Ectodermal cell (in vitro differentiated cells): Measurements from ENCODE around the gene TBC1D2B.
"Not testable (repeated sequence)": the region's sequence is repeated elsewhere in the genome, so short reads cannot be mapped to it uniquely, and the experiment has no call there.

Experiments
- H3K27ac ChIP-seq: 2 replicates; pipeline ENCODE4 v1.7.0; 2013; ENCODE audit warnings: mild to moderate bottlenecking, low read depth, low read length; ENCODE audit not compliant: insufficient read depth, poor library complexity, severe bottlenecking
- H3K27me3 ChIP-seq: 2 replicates; pipeline ENCODE4 v1.7.0; 2013; ENCODE audit warnings: mild to moderate bottlenecking, low read length; ENCODE audit not compliant: insufficient read depth, control insufficient read depth, poor library complexity, severe bottlenecking
- H3K36me3 ChIP-seq: one replicate; pipeline ENCODE4 v1.7.0; 2013; ENCODE audit warnings: low read length; ENCODE audit not compliant: control insufficient read depth, insufficient read depth
- H3K4me1 ChIP-seq: one replicate; pipeline ENCODE4 v1.7.0; 2013; ENCODE audit warnings: low read length; ENCODE audit not compliant: control insufficient read depth, insufficient read depth
- H3K4me3 ChIP-seq: 2 replicates; pipeline ENCODE4 v1.7.0; 2013; ENCODE audit warnings: low read depth, low read length, control low read depth; ENCODE audit not compliant: insufficient read depth
- H3K9me3 ChIP-seq: 2 replicates; pipeline ENCODE4 v1.7.0; 2013; ENCODE audit warnings: mild to moderate bottlenecking, low read length, moderate library complexity; ENCODE audit not compliant: control insufficient read depth
- WGBS, 2 experiments: methylation state at CpG; one replicate each; pipeline ENCODE4 v1.1.7; 2013; ENCODE audit warnings: missing lambda C conversion rate in 2 of 2; 5-methylcytosine and 5-hydroxymethylcytosine counted together

Gene TBC1D2B

GRCh38 chr15:77974416-77975331 is 102.8 kb downstream of the TBC1D2B start:
- WGBS, 2 experiments, result 89 to 90% methylated on average over 14 of the region's 14 CpGs

GRCh38 chr15:77974098-77974414 is 103.5 kb downstream of the TBC1D2B start:
- no peaks in the 10 kb centered on the region for H3K27me3 ChIP-seq
- H3K36me3 ChIP-seq, result no peaks in the 10 kb centered on the region
- H3K4me1 ChIP-seq, result no peaks in the 10 kb centered on the region
- no peaks in the 10 kb centered on the region for H3K9me3 ChIP-seq
- H3K27ac ChIP-seq, result no peak overlapping the region
- WGBS, 2 experiments, result 84 to 88% methylated on average over 6 of the region's 6 CpGs
- no peak overlapping the region for H3K4me3 ChIP-seq

More at GRCh38 chr15:77974416-77975331, 102.8 kb downstream of the TBC1D2B start:
- no peak overlapping the region for H3K27ac ChIP-seq
- H3K36me3 ChIP-seq, result no peaks in the 10 kb centered on the region
- H3K9me3 ChIP-seq, result no peaks in the 10 kb centered on the region
- H3K4me3 ChIP-seq, result no peak overlapping the region
- no peaks in the 10 kb centered on the region for H3K27me3 ChIP-seq
- H3K4me1 ChIP-seq, result no peaks in the 10 kb centered on the region

- not testable (repeated sequence) for H3K9me3 ChIP-seq, H3K36me3 ChIP-seq, H3K27ac ChIP-seq, H3K4me3 ChIP-seq, H3K4me1 ChIP-seq, H3K27me3 ChIP-seq
- 91 to 93% methylated on average over 8 of the region's 22 CpGs for WGBS, 2 experiments
Observed at GRCh38 chr15:77973273-77974097, 104.0 kb downstream of the TBC1D2B start.

DNA sequence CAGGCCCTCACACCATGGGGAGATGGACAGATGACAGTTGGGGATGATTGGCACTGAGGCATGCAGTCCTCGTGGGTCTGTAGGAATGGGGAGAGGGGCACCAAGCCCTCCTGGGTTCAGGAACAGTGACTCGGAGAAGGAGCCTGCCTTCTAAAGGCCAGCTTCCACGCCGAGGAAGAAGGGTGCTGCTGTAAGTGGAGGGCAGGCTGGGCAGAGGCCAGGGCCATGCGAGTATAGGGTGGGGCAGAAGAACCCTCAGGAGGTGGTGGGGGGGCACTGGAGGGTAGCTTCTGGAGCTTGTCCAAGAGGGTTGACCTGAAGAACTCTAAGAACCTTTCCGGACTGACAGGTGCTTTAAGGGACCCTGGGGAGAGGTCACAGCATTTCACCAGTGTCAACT is 104.8 kb downstream of the TBC1D2B start:
- not testable (repeated sequence) for H3K27ac ChIP-seq, H3K27me3 ChIP-seq, H3K4me3 ChIP-seq, H3K36me3 ChIP-seq, H3K4me1 ChIP-seq, H3K9me3 ChIP-seq
- WGBS, 2 experiments, result 88 to 95% methylated on average over 4 of the region's 6 CpGs

- H3K36me3 ChIP-seq, H3K4me1 ChIP-seq, H3K9me3 ChIP-seq, H3K27me3 ChIP-seq, H3K4me3 ChIP-seq, H3K27ac ChIP-seq: not testable (repeated sequence)
- WGBS, 2 experiments, result 78% methylated on average over 7 of the region's 7 CpGs
Observed at GRCh38 chr15:77971875-77972274, 105.6 kb downstream of the TBC1D2B start.

DNA sequence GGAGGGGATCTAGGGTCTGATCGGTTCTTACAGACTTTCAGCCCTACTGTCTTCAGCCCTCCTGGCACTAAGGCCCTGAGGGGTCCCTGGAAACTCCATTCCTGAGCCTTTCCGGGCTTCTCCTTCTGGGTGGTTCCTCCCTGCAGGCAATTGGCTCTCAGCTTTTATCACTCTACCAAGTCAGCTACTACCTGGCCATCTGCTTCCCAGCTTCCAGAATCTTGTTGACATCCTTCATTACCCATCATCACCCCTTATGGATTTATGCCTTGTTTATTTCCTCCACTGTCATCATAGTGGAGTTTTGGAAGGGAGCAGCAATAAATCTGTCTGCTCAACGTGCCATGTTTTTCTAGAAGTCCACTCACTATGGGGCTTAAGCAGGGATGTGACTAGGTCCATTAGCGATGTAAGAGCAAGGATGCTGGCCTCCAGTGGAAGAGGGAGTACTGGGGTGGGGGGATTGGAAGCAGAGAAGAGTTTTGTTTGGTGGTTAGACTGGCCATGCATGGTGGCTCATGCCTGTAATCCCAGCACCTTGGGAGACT is 106.6 kb downstream of the TBC1D2B start:
- WGBS, 2 experiments, result 91 to 92% methylated on average over 2 of the region's 4 CpGs
- not testable (repeated sequence) for H3K36me3 ChIP-seq, H3K9me3 ChIP-seq, H3K4me1 ChIP-seq, H3K27ac ChIP-seq, H3K4me3 ChIP-seq, H3K27me3 ChIP-seq

- no peaks in the 10 kb centered on the region for H3K4me1 ChIP-seq
- no peak overlapping the region for H3K27ac ChIP-seq
- WGBS, 2 experiments, result 80 to 88% methylated on average over 1 to 2 of the region's 2 CpGs
- no peaks in the 10 kb centered on the region for H3K36me3 ChIP-seq
- H3K9me3 ChIP-seq, result no peaks in the 10 kb centered on the region
- H3K4me3 ChIP-seq, result no peak overlapping the region
- H3K27me3 ChIP-seq, result no peaks in the 10 kb centered on the region
Observed at GRCh38 chr15:77969055-77969454, 108.5 kb downstream of the TBC1D2B start.

DNA sequence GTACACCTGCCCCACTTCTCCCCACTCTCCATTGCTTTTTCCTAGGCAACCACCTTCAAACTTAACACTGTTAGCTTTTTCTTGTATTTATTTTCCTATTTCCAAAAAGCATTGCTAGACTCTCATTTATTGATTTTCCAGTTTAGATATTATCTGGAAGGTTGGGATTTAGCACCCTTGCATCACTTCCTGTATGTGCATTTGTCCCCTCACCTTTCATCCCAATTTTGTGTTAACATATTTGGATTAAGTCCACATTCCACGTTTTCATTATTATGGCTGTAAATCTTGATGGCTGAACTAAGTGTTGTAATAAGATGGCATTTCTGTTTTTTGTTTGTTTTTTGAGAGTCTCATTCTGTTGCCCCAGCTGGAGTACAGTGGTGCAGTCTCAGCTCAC is 109.7 kb downstream of the TBC1D2B start:
- Histone ChIP-seq H3K27me3 (no peaks in the 10 kb centered on the region), H3K4me3 (no peak overlapping the region), H3K9me3 (peaks cover 2% of the 10 kb centered on the region), H3K4me1 (no peaks in the 10 kb centered on the region), H3K27ac (no peak overlapping the region), H3K36me3 (no peaks in the 10 kb centered on the region)
- 94 to 100% methylated on average over 1 of the region's 1 CpG for WGBS, 2 experiments

DNA sequence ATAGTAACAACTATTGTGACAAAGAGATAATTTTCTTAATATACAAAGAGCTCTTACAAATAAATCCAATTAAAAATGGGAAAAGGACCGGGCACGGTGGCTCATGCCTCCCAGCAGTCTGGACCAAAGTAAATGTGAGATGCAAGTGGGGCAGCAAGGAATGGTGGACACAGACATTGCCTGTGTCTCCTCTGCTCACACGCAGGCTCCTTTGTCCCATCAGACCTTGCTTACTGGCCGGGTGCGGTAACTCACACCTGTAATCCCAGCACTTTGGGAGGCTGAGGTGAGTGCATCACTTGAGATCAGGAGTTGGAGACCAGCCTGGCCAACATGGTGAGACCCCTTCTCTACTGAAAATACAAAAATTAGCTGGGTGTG is 110.3 kb downstream of the TBC1D2B start:
- not testable (repeated sequence) for H3K36me3 ChIP-seq, H3K4me3 ChIP-seq, H3K9me3 ChIP-seq, H3K4me1 ChIP-seq, H3K27me3 ChIP-seq, H3K27ac ChIP-seq
- WGBS, 2 experiments, result 73 to 78% methylated on average over 5 of the region's 5 CpGs

GRCh38 chr15:77966540-77967234 is 110.8 kb downstream of the TBC1D2B start:
- 2 to 11% methylated on average over 1 to 4 of the region's 4 CpGs for WGBS, 2 experiments
- no peaks in the 10 kb centered on the region for H3K27me3 ChIP-seq
- peaks cover 2% of the 10 kb centered on the region for H3K9me3 ChIP-seq

More at GRCh38 chr15:77966540-77967234, 110.8 kb downstream of the TBC1D2B start:
- no peaks in the 10 kb centered on the region for H3K36me3 ChIP-seq
- no peak overlapping the region for H3K27ac ChIP-seq
- H3K4me1 ChIP-seq, result no peaks in the 10 kb centered on the region
- no peak overlapping the region for H3K4me3 ChIP-seq
